Tibial nerve (tissue), 4 donors: ENCODE results near the gene AP2M1. TPM values are rescaled to one million over a fixed set of nuclear protein-coding genes. Genes with fewer than 3 reads are reported as not detected.

Experiments
- DNase-seq, 2 donors: peaks; one replicate each; pipeline ENCODE4 v3.0.0-alpha.2; 2019; ENCODE audit warnings: low spot score in 2 of 2
- H3K27ac ChIP-seq, 4 donors: fragments of 200-600 bp; sonication (generic) in 3 of 4; one replicate each; pipeline ENCODE4 v1.5.1; 2017 to 2019; ENCODE audit warnings: mild to moderate bottlenecking in 1 of 4
- H3K27me3 ChIP-seq, 2 donors: fragments of 200-600 bp; sonication (generic) in 1 of 2; one replicate each; pipeline versions ENCODE4 v1.5.1 to v1.6.0; 2017 to 2019
- H3K36me3 ChIP-seq, 3 donors: fragments of 200-600 bp; sonication (generic); one replicate each; pipeline ENCODE4 v1.5.1; 2018 to 2019
- H3K4me1 ChIP-seq, 4 donors: fragments of 200-600 bp; sonication (generic) in 3 of 4; one replicate each; pipeline ENCODE4 v1.5.1; 2017 to 2019
- H3K4me3 ChIP-seq, 4 donors: fragments of 200-600 bp; sonication (generic) in 3 of 4; one replicate each; pipeline ENCODE4 v1.5.1; 2017 to 2019; ENCODE audit warnings: mild to moderate bottlenecking in 1 of 4, moderate library complexity in 1 of 4
- H3K9me3 ChIP-seq, 4 donors: fragments of 200-600 bp; sonication (generic) in 3 of 4; one replicate each; pipeline ENCODE4 v1.5.1; 2017 to 2019
- EP300 ChIP-seq, 2 donors: sonication (generic); formaldehyde crosslinking; IDR thresholded peaks; one replicate each; pipeline ENCODE4 v1.6.1; 2017; ENCODE audit warnings: antibody characterized with exemption in 2 of 2, mild to moderate bottlenecking in 1 of 2
- POLR2A ChIP-seq, 2 donors: fragments of 450-650 bp; IDR thresholded peaks; one replicate each; pipeline ENCODE4 v1.6.1; 2017; ENCODE audit warnings: antibody characterized with exemption in 2 of 2, mild to moderate bottlenecking in 2 of 2, moderate library complexity in 2 of 2
- WGBS, 2 donors: methylation state at CpG; one replicate each; pipeline ENCODE4 v1.1.5; 2018; 5-methylcytosine and 5-hydroxymethylcytosine counted together
- total RNA-seq, 4 donors: library from RNA; depleted of rRNA; stranded (reverse); fragments of >200 nt; gene quantifications; one replicate each; pipeline ENCODE4 v1.1.0, GENCODE V29; 2016
- TF ChIP-seq, protein P1 (sequence below), 5 experiments: fragments of 200-600 bp in 3 of 5; fragments of 450-650 bp in 2 of 5; sonication (generic) in 3 of 5; IDR thresholded peaks; one replicate each; pipeline ENCODE4 v1.5.1; 2016 to 2019; ENCODE audit warnings: antibody characterized with exemption in 5 of 5, mild to moderate bottlenecking in 3 of 5, moderate library complexity in 2 of 5

The AP2M1 gene
- total RNA-seq, 4 donors from 2014 or later, result 182 to 212 (median 199) TPM

DNA sequence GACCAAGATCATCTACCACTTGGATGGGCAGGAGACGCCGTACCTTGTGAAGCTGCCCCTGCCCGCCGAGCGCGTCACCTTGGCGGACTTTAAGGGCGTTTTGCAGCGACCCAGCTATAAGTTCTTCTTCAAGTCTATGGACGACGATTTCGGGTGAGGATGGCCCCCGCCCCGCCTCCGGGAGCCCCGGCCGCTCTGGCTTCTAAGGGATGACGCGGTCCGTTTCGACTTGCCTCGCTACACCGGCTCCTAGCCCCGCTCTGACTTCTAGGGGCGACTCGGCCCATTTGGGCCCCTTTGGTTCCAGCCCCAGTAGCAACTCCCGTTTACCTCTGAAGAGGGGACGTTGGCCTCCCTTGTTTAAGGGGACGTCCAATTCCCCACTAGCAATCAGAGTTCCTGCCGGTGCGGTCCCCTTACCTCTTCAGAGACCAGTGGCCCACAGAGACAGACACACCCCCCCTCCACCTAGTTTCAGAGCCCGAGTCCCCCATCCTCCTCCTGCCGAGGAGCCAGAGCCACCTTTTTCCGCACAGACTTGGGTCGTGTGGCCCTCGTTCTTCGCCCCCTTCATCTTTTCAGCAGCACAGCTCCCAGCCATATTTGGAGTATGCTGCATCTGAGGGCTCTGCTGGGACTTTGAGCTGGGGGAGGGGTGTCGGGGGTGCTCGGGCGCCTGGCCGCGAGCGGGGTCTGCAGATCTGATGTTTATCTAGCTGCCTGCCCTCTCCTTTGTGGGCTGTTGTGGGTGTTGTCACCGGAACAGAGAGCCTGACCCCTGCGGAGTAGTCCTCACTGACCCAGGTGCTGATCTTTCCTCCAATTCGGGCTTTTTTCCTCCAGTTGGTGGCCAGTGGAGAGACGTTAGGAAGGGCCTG is 18.8 kb upstream of the AP2M1 start:
- H3K4me1 ChIP-seq, result peaks cover 0 to 60% (median 31%) of the 10 kb centered on the region in 4 donors
- DNase-seq, result no peak

DNA sequence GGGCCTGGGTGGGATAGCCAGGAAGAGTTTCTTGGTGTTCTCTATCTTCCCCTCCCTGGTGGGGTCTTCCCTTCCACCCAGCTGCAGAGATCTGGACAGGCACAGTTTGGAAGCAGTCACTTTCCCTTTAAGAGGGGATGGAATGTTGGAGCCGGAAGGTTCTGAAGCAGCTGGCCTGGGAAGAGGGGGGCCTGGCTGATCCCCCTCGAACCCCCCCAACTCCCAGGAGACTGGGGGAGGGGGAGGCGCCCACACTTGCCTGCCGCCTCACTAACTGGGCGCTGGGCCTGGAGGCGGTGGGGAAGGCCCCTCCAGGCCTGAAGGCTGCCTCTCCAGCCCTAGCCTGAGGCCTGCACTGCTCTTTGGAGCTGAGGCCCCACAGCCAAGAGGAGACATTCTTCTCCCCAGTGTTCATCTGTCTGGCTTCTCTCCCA is 18.1 kb upstream of the AP2M1 start:
- no peaks in the 10 kb centered on the region for H3K36me3 ChIP-seq
- H3K4me1 ChIP-seq, result peaks cover 0 to 67% (median 36%) of the 10 kb centered on the region in 4 donors
- DNase-seq, result no peak
- peak overlapping the region; percentile 70 to 93 (median 86) for H3K4me3 ChIP-seq
- no peaks in the 10 kb centered on the region for H3K27me3 ChIP-seq
- no peaks in the 10 kb centered on the region for H3K9me3 ChIP-seq
- WGBS, 2 donors, result 0% methylated on average over 3 to 4 of the region's 6 CpGs
- TF ChIP-seq, protein P1, sequence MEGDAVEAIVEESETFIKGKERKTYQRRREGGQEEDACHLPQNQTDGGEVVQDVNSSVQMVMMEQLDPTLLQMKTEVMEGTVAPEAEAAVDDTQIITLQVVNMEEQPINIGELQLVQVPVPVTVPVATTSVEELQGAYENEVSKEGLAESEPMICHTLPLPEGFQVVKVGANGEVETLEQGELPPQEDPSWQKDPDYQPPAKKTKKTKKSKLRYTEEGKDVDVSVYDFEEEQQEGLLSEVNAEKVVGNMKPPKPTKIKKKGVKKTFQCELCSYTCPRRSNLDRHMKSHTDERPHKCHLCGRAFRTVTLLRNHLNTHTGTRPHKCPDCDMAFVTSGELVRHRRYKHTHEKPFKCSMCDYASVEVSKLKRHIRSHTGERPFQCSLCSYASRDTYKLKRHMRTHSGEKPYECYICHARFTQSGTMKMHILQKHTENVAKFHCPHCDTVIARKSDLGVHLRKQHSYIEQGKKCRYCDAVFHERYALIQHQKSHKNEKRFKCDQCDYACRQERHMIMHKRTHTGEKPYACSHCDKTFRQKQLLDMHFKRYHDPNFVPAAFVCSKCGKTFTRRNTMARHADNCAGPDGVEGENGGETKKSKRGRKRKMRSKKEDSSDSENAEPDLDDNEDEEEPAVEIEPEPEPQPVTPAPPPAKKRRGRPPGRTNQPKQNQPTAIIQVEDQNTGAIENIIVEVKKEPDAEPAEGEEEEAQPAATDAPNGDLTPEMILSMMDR (IDR thresholded peaks at IDR 0.05), result no peak
- TF ChIP-seq POLR2A (IDR thresholded peaks at IDR 0.05), result no peak
- TF ChIP-seq EP300 (IDR thresholded peaks at IDR 0.05), result peak in 1 of 2 donors; percentile 52
- H3K27ac ChIP-seq, result peak overlapping the region; percentile 68 to 96 (median 92)

More for the DNA sequence above, 18.8 kb upstream of the AP2M1 start:
- TF ChIP-seq EP300 (IDR thresholded peaks at IDR 0.05) (peak in 1 of 2 donors; percentile 9), POLR2A (IDR thresholded peaks at IDR 0.05) (no peak)
- TF ChIP-seq, protein P1 (IDR thresholded peaks at IDR 0.05), result no peak
- no peaks in the 10 kb centered on the region for H3K36me3 ChIP-seq
- peak overlapping the region; percentile 70 to 93 (median 86) for H3K4me3 ChIP-seq
- H3K9me3 ChIP-seq, result no peaks in the 10 kb centered on the region
- H3K27me3 ChIP-seq, result no peaks in the 10 kb centered on the region
- peak overlapping the region; percentile 68 to 96 (median 92) for H3K27ac ChIP-seq
- 0% methylated on average over 44 to 47 of the region's 47 CpGs for WGBS, 2 donors

DNA sequence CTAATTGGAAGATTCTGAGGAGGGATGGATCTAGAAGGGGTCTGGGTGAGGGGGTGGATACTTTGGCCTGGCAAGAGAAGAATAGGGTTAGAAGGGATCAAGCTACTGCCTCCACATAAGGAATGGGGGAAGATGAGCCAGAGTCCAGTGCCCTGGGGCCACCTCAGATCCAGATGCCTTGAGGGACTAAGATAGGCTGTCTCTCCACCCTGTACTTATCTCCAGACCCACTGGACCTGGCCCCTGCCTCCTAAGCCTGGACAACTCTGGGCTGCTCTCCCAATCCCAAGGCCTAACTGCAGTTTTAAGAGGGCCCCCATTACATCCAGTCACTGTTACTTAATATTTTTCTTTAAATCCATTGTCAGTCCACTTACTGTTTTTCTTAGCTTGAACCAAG is 17.4 kb upstream of the AP2M1 start:
- Histone ChIP-seq H3K27me3 (no peaks in the 10 kb centered on the region), H3K36me3 (no peaks in the 10 kb centered on the region), H3K4me3 (peak overlapping the region; percentile 70 to 93 (median 86)), H3K27ac (peak overlapping the region; percentile 68 to 96 (median 92)), H3K9me3 (no peaks in the 10 kb centered on the region), H3K4me1 (peaks cover 0 to 74% (median 37%) of the 10 kb centered on the region in 4 donors)
- TF ChIP-seq, protein P1 (IDR thresholded peaks at IDR 0.05), result no peak
- TF ChIP-seq EP300 (IDR thresholded peaks at IDR 0.05) (no peak), POLR2A (IDR thresholded peaks at IDR 0.05) (no peak)
- no peak for DNase-seq

DNA sequence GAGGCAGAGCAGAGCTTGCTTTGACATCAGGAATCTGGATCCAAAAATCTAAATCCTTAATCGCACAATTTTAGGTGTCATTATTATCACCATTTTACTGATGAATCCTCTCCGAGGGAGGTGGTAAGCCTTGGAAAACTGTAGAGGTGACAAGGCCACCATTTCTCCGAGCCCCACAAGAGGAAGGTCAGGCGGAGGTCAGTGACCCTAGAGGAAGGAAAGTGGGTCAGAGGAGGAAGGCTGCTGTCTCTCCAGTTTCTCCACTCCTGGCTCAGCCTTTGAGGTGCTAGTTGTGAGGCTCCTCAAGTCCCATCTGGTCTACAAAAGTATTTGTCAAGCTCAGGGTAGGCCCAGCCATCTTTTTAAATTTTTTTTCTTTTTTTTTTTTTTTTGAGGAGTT is 16.3 kb upstream of the AP2M1 start:
- peak overlapping the region in 2 of 4 donors; percentile 92 to 96 for H3K27ac ChIP-seq
- 60 to 62% methylated on average over 4 of the region's 4 CpGs for WGBS, 2 donors

More for the DNA sequence above, 16.3 kb upstream of the AP2M1 start:
- Histone ChIP-seq H3K4me3 (no peak overlapping the region), H3K4me1 (peaks cover 0 to 84% (median 39%) of the 10 kb centered on the region in 4 donors), H3K9me3 (no peaks in the 10 kb centered on the region), H3K36me3 (no peaks in the 10 kb centered on the region), H3K27me3 (no peaks in the 10 kb centered on the region)
- DNase-seq, result no peak
- TF ChIP-seq POLR2A (IDR thresholded peaks at IDR 0.05) (no peak), EP300 (IDR thresholded peaks at IDR 0.05) (no peak)
- TF ChIP-seq, protein P1 (IDR thresholded peaks at IDR 0.05), result no peak
